Esophagus squamous epithelium (tissue), 4 donors: ENCODE results near the gene HNRNPU.

Experiments
- CTCF ChIP-seq, 6 experiments: fragments of 450-650 bp in 4 of 6; fragments of 200-600 bp in 2 of 6; sonication (generic) in 2 of 6; IDR thresholded peaks; one replicate each; pipeline ENCODE4 v1.5.1; 2016 to 2019; ENCODE audit warnings: antibody characterized with exemption in 6 of 6, mild to moderate bottlenecking in 4 of 6, moderate library complexity in 4 of 6
- POLR2A ChIP-seq, 4 donors: fragments of 450-650 bp; IDR thresholded peaks; one replicate each; pipeline ENCODE4 v1.6.1; 2017; ENCODE audit warnings: antibody characterized with exemption in 4 of 4, mild to moderate bottlenecking in 4 of 4, moderate library complexity in 3 of 4

- TF ChIP-seq CTCF (IDR thresholded peaks at IDR 0.05) (no peak), POLR2A (IDR thresholded peaks at IDR 0.05) (no peak)
Observed at GRCh38 chr1:244861683-244862082, 2.7 kb downstream of the HNRNPU start.
